Fibroblast of mammary gland (primary cell): ENCODE data around the gene GBGT1.

ENCODE experiments used
- DNase-seq: peaks from one replicate; pipeline ENCODE4 v3.0.0-alpha.2; 2010; ENCODE audit warnings: low read depth
- H3K4me3 ChIP-seq: 2 replicates; pipeline ENCODE4 v1.5.1; 2011; ENCODE audit warnings: low read depth, mild to moderate bottlenecking, low read length, moderate library complexity; ENCODE audit not compliant: control insufficient read depth
- TF ChIP-seq, protein P1 (sequence below): conservative IDR thresholded peaks from 2 replicates; pipeline ENCODE4 v1.5.1; 2011; ENCODE audit warnings: low read depth, low read length, inconsistent platforms; ENCODE audit not compliant: control insufficient read depth, insufficient read depth

The GBGT1 gene

DNA sequence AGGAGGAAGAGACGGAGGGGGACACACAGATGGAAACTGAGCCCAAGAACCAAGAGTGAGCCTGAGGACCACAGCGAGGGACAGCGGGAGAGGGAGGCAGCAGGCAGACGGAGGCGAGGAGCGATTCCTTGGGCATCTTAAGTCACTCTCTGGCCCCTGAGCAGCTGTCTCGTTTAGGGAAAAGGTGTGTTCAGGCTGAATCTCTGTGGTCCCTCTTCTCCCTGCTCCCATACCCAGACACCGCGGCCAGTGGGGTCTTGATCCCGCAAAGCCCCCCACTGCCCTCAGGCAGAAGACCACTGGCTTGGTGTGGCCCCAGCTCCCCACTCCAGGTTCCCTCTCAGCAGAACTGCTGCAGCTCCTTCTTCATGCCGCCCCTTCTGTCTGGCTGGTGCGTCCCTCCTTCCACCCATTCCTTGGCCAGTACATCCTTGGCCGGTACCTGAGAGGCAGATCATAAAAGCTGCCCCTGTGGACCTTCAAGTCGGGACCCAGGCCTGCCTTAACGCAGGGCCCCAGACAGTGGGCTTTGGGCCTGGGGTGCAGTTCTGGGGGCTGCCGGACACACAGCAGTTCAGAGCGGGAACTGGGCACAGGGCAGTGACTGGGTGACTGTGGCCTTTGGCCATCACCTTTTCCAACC is 36.9 kb downstream of the GBGT1 start:
- peak; percentile 29 for DNase-seq
- TF ChIP-seq, protein P1, sequence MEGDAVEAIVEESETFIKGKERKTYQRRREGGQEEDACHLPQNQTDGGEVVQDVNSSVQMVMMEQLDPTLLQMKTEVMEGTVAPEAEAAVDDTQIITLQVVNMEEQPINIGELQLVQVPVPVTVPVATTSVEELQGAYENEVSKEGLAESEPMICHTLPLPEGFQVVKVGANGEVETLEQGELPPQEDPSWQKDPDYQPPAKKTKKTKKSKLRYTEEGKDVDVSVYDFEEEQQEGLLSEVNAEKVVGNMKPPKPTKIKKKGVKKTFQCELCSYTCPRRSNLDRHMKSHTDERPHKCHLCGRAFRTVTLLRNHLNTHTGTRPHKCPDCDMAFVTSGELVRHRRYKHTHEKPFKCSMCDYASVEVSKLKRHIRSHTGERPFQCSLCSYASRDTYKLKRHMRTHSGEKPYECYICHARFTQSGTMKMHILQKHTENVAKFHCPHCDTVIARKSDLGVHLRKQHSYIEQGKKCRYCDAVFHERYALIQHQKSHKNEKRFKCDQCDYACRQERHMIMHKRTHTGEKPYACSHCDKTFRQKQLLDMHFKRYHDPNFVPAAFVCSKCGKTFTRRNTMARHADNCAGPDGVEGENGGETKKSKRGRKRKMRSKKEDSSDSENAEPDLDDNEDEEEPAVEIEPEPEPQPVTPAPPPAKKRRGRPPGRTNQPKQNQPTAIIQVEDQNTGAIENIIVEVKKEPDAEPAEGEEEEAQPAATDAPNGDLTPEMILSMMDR, result no peak
- H3K4me3 ChIP-seq, result no peak overlapping the region

DNA sequence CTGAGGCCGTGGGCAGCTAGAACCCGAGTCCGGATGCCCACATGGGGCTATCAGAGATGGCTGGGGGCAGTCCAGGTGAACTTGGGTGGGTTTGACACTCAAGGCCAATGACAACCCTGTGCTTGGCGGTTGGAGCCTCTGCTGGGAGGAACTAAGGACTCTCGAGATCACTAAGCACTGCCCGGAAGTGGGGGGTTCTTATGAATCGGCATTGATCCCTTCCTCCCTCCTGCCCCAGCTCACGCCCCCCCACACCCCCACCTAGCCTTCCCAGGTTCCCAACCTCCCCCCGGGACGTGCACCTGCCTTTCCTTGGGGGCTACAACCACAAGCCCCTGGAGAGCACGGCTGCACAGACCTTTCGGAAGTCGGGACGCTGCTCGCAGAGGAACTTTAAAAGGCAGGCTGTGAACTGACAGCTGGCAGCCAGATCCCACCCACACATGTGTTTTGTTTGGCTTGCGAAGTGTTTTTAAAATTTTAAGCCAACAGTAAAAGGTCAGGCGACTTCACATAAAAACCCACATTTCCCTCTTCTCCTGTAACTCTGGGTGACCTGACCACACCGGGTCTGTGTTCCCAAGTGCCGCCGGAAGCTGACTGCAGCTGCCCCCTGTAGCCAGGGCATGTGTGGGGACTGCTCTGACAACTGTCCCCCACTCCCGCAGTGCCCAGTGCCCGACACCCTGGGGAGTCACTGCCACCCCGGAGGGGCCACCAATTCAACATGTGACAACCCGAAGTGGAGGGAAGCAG is 37.6 kb downstream of the GBGT1 start:
- TF ChIP-seq, protein P1, result no peak
- peak; percentile 74 for DNase-seq
- no peak overlapping the region for H3K4me3 ChIP-seq

DNA sequence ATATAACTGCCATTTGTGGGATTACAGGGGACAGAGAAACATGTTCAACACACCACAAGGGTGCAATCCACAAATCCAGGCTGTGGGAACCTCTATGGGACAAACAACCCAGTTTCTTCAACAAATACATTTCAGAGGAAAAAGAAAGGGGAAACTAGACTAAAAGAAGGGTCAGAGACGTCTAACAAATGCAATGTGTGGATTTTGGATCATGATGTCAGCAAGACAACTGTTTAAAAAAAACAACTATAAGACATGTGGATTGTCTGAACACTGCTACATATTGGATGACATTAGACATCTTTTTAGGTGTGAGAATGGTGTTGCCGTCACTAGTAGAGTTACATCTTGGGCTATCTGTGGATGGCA is 38.8 kb downstream of the GBGT1 start:
- TF ChIP-seq, protein P1, result no peak
- no peak for DNase-seq
- no peak overlapping the region for H3K4me3 ChIP-seq

DNA sequence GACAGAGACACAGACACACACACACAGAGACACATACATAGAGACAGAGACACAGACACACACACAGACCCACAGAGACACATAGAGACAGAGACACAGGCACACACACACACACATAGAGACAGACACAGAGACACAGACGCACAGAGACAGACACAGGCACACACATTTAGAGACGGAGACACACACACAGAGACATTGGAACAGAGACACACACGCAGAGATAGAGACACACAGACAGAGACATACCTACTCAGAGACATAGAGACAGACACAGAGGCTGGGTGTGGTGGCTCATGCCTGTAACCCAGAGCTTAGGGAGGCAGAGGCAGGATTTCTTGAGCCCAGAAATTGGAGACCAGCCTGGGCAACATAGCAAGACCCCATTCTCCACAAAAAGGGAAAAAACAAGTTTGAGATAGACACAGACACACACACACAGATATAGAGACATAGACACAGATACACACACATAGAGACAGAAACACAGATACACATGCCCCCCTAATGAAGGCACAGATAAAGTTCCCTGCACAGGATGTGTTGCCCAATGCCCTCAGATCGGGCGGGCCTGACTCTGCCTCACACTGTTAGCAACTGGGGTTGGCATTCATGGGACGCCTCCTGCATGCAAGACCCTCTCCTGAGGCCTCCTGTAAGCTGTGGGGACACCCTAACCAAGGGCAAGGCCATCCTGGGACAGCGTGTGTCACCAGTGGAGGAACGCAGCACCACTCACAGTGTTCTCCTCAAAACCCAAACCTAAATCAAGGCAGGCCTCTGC is 39.4 kb downstream of the GBGT1 start:
- no peak for DNase-seq
- TF ChIP-seq, protein P1, result no peak

DNA sequence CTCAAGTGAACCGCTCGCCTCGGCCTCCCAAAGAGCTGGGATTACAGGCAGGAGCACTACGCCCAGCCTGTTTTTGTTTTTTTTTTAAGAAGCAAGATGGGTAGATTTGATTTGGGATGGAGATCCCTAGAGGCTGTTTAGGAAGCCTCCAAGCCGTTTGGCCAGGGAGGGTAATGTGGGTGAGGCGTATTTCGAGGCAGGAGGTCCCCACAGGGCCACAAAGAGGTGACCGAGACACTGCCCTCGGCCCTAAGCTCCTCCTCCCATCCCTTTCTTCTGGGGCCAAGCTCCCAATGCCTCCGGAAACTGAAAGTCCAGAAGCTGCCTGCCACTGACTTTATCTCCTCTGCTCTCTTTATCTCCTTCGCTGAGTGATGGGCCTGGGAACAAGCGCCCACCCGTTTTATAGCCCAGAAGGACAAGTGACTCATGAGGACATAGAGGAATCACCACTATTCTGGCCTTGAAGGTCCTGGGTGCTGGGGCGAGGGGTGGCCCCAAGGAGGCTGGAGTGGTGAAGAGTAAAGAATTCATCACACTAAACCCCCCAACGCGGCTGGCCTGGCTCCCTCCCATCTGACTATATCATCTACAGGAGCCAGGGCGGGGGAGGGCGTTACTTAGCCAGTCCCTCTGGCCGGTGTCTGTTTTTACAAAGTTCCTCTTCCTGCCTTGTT is 40.6 kb downstream of the GBGT1 start:
- no peak overlapping the region for H3K4me3 ChIP-seq
- TF ChIP-seq, protein P1, result no peak
- DNase-seq, result peak; percentile 34

More for the DNA sequence above, 39.4 kb downstream of the GBGT1 start:
- H3K4me3 ChIP-seq, result no peak overlapping the region

DNA sequence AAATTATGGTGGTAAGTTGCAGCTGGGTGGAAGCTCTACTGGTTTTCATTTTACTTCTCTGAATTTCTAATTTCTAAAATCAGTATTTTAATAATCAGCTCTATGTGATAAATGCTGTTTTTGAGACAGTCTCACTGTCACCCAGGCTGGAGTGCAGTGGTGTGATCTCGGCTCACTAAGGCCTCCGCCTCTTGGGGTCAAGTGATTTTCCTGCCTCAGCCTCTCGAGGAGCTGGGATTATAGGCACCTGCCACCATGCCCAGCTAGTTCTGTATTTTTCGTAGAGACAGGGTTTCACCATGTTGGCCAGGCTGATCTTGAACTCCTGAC is 41.1 kb downstream of the GBGT1 start:
- TF ChIP-seq, protein P1, result no peak
- H3K4me3 ChIP-seq, result no peak overlapping the region
- no peak for DNase-seq
